ENCODE data around the gene BTBD16.
A peak's percentile ranks its signal among the peaks of the same experiment; 100 is the strongest.

Gene BTBD16

DNA sequence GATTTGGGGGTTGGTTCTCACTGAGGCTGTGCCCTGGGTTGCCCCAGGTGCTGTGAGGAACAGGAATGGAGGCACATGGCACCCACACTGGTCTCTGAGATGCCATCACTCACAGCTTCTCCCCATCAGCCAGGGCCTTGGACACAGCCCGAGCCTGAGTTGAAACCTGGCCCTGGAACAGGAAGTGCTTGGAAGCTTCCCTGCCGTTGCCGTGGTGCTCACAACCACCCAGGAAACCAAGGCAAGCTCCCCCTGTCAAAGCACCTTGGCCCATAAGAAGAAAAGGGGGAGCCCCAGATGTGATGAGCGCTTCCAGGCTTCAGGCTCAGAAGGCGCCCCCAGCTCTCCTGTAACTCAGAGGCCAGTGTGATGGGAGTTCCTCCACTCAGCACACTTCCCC lies at the start of gene BTBD16:
TSS of gene BTBD16 (plus strand) at position 221 of the 400 bp plus-strand sequence. CDS start 3,786 bp downstream, outside the sequence.
- Mint-ChIP-seq H3K27ac (no peak within 1 kb of the TSS), H3K4me3 (no peak within 1 kb of the TSS), H3K4me1 (peaks cover 7% of the 10 kb centered on the region), H3K36me3 (no peaks in the 10 kb centered on the region), H3K9me3 (no peaks in the 10 kb centered on the region)
- no peak for ATAC-seq
- no peak for DNase-seq (ENCODE audit: low spot score in 2 of 2)

DNA sequence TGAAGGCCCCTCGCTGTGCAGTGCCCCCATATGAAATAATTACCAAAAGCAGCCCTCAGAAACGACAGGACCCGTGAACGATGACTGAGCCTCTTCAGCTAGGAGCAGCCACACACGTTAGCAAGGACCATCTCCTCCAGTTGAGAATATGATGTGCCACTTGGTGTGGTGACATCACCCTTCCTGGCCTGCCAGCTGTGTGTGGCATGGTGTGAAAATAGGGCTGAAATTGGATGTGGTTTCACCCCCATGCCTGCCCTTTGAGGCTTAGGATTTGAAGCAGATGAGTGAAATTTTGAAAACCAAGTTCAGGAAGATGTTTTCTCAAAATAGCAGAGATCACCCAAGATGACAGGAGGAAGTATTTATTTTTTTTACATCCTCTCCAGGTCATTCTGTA lies 49.1 kb upstream of the BTBD16 start:
- DNase-seq (ENCODE audit: low spot score in 2 of 2): no peak
- Mint-ChIP-seq H3K4me3 (no peak overlapping the region), H3K9me3 (no peaks in the 10 kb centered on the region), H3K4me1 (no peaks in the 10 kb centered on the region), H3K36me3 (no peaks in the 10 kb centered on the region), H3K27ac (no peak overlapping the region)
- no peak for ATAC-seq

DNA sequence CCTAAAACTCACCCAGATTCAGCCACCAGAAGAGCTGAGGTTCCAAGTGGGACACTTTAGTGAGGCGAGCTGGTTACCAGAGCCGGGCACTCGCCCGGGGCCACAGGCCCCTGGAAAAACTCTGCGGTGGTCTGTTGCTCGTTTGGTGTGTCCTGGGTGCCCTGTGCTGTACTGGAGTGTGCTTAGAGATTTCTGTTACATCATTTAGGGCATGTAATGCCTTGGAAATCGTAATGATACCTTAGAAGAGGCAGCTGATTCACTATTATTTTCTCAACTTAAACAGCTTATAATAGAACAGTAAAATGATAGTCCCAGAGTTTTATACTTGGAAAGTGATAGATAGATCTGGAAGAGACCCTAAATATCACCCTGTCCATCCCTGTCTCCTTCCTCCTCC lies 48.5 kb upstream of the BTBD16 start:
- no peak overlapping the region for H3K27ac Mint-ChIP-seq
- H3K4me1 Mint-ChIP-seq: no peaks in the 10 kb centered on the region
- ATAC-seq (no peak), DNase-seq (ENCODE audit: low spot score in 2 of 2) (no peak)
- H3K4me3 Mint-ChIP-seq: no peak overlapping the region
- no peaks in the 10 kb centered on the region for H3K9me3 Mint-ChIP-seq
- no peaks in the 10 kb centered on the region for H3K36me3 Mint-ChIP-seq

DNA sequence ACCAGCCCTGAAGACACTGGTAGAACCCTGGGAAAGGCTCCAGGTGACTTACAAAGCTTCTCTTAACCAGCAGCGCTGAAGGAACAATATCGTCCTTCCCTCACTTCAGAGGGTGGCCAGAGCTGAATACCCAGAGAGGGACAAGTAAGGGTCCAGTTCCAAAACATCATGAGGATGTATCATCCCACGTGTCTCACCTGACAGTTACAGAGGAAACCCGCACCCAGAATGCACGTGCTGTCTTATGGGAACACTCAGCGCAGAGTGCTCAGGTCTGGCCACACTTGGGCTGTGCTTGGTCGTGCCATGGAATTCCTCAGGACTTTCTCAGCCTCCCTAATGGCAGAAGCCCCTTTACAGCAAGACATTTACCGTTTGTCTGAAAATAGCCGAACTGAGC lies 46.9 kb upstream of the BTBD16 start:
- DNase-seq (ENCODE audit: low spot score in 2 of 2): no peak
- H3K4me1 Mint-ChIP-seq: no peaks in the 10 kb centered on the region
- H3K27ac Mint-ChIP-seq: no peak overlapping the region
- no peak overlapping the region for H3K4me3 Mint-ChIP-seq
- no peaks in the 10 kb centered on the region for H3K9me3 Mint-ChIP-seq
- ATAC-seq: no peak
- H3K36me3 Mint-ChIP-seq: no peaks in the 10 kb centered on the region

DNA sequence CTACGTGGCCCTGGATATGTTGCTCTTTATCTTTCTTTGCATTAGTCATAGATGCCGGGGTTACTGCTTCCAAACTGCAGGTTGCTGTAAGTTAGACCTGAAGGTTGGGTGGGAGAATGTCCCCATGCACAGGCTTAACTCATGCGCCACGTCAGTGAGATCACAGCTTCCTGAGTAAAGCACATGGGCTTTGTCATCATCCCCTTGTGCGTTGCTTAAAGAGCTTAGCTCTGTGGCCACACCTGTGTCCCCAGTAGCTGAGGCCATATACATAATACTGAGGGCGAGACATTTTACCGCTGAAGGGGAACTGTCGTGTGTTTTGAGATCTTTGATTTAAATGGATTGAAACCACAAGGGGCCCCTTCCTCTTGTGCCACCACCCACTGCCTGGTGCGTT lies 45.8 kb upstream of the BTBD16 start:
- no peak for ATAC-seq
- no peaks in the 10 kb centered on the region for H3K9me3 Mint-ChIP-seq

DNA sequence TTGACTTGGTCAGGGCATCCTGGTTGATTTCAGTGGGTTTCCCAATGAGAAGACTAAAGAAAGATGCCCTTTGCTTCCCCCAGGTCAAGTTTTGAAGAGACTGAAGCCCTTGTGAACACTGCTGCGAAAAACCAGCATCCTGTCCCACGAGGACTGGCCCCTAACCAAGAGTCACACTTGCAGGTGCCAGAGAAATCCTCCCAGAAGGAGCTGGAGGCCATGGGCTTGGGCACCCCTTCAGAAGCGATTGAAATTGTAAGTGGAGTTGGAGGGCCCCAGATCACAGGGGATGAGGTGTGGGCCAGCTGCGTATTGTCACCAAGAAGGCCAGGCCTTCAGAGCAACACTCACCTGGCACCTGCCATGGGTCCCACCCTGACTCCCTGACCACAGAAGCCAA lies 43.3 kb upstream of the BTBD16 start:
- DNase-seq (ENCODE audit: low spot score in 2 of 2): no peak
- no peaks in the 10 kb centered on the region for H3K9me3 Mint-ChIP-seq
- no peaks in the 10 kb centered on the region for H3K4me1 Mint-ChIP-seq
- no peak overlapping the region for H3K27ac Mint-ChIP-seq
- no peak overlapping the region for H3K4me3 Mint-ChIP-seq
- ATAC-seq: no peak
- H3K36me3 Mint-ChIP-seq: no peaks in the 10 kb centered on the region

More for the DNA sequence above, 45.8 kb upstream of the BTBD16 start:
- no peak overlapping the region for H3K27ac Mint-ChIP-seq
- H3K36me3 Mint-ChIP-seq: no peaks in the 10 kb centered on the region
- no peak overlapping the region for H3K4me3 Mint-ChIP-seq
- no peak for DNase-seq (ENCODE audit: low spot score in 2 of 2)
- no peaks in the 10 kb centered on the region for H3K4me1 Mint-ChIP-seq

DNA sequence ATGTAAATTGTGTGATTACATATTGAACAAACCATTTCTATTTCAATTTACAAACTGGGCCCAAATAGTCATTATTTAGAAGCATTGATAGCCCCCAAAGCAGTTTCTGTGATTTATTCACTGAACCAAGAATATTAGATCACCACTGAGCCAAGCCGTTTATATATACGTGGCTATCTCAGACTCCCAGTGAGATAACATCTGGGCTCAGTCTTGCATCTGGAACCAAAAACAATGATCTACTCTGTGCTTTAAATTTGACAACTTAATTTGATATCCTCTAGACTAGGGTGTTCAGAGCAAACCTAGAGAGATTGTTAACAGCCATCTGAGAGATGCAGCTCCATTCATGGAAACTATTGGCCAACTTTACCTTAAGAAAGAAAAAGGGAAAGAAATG lies 41.4 kb upstream of the BTBD16 start:
- Mint-ChIP-seq H3K9me3 (no peaks in the 10 kb centered on the region), H3K4me3 (no peak overlapping the region), H3K36me3 (no peaks in the 10 kb centered on the region), H3K4me1 (no peaks in the 10 kb centered on the region), H3K27ac (no peak overlapping the region)
- no peak for DNase-seq (ENCODE audit: low spot score in 2 of 2)
- no peak for ATAC-seq

DNA sequence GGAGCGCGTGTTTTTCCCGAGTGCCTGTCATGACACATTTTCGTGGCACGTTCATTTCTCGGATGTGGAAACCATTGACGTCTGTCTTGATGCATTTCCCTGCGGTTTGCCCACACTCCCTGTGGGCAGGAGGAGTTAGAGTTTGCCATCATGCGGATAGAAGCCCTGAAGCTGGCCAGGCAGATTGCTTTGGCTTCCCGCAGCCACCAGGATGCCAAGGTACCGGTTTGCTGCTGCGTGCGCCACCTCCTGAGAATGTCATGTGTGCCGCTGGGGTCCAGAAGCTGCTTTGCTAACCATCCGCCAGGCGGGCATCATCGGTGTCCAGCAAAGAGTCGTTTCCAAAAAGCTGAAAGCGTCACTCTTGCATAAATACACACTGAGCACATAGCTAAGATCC lies 40.9 kb upstream of the BTBD16 start:
- Mint-ChIP-seq H3K36me3 (no peaks in the 10 kb centered on the region), H3K4me3 (no peak overlapping the region), H3K27ac (no peak overlapping the region), H3K9me3 (no peaks in the 10 kb centered on the region), H3K4me1 (no peaks in the 10 kb centered on the region)
- DNase-seq (ENCODE audit: low spot score in 2 of 2) (no peak), ATAC-seq (no peak)

DNA sequence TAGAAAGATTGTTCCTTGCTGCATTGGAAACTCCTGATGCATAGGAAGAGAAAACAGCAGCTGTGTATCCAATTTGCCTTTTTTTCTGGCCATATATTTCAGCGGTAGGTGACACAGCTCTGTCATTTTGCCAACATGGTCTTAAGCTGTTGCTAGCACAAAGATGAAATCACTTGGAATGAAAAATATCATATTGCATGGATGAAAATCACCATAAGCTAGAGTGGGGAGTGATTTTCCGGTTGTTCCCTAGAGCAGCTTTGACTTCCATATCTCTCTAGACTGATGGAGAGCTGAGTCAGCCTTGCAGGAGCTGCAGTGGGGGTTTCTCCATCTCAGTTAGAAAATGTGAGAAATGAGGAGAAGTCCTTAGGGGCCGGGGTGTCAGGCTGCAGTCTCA lies 38.3 kb upstream of the BTBD16 start:
- DNase-seq (ENCODE audit: low spot score in 2 of 2) (no peak), ATAC-seq (no peak)

DNA sequence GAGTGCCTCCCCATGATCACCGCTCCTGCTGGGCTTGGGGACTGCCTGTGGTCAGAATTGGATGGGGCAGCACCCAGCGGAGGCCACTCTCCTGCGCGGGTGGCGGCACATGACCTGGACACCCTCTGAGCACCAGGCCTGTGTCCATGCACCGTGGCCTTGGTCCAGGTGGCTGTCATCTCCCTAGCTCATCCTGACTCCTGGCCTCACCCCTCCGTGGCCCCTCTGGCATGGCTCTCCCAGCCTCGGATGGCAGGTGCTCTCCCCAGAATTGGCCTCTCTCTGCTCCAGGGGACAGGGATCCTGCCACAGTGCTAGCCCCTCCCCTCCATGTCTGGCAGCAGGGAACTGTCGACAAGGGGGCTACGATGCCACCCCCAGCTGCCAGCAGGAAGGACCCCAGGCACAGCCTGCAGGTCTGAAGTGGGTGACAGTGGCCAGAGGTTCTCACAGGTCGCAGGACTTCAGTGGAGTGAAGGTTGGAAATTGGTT lies 37.2 kb upstream of the BTBD16 start:
- no peak overlapping the region for H3K4me3 Mint-ChIP-seq
- H3K9me3 Mint-ChIP-seq: no peaks in the 10 kb centered on the region
- no peak overlapping the region for H3K27ac Mint-ChIP-seq
- DNase-seq (ENCODE audit: low spot score in 2 of 2) (no peak), ATAC-seq (peak; percentile 22)
- H3K36me3 Mint-ChIP-seq: no peaks in the 10 kb centered on the region
- no peaks in the 10 kb centered on the region for H3K4me1 Mint-ChIP-seq

More for the DNA sequence above, 38.3 kb upstream of the BTBD16 start:
- Mint-ChIP-seq H3K4me1 (no peaks in the 10 kb centered on the region), H3K36me3 (no peaks in the 10 kb centered on the region), H3K4me3 (no peak overlapping the region), H3K27ac (no peak overlapping the region), H3K9me3 (no peaks in the 10 kb centered on the region)

DNA sequence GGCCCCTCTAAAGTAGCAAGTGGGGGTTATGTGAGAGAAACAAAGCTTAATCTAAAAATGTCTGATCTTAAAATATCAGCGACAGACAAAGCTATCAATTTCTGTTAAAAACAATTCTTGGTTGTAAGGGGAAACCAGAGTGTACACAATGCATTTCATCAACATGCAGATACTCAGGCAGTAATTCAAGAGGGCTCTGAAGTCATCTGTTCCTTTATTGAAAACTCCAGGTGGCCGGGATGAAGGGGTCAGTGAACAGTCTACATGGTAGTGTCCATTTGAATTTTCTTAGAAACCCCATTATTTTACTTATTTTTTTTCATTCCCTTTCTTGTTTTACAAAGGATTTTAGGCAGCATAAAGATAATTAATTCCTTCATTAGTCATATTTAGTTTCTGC lies 36.7 kb upstream of the BTBD16 start:
- Mint-ChIP-seq H3K4me1 (no peaks in the 10 kb centered on the region), H3K27ac (no peak overlapping the region), H3K4me3 (no peak overlapping the region), H3K36me3 (no peaks in the 10 kb centered on the region), H3K9me3 (no peaks in the 10 kb centered on the region)
- no peak for ATAC-seq
- DNase-seq (ENCODE audit: low spot score in 2 of 2): no peak

DNA sequence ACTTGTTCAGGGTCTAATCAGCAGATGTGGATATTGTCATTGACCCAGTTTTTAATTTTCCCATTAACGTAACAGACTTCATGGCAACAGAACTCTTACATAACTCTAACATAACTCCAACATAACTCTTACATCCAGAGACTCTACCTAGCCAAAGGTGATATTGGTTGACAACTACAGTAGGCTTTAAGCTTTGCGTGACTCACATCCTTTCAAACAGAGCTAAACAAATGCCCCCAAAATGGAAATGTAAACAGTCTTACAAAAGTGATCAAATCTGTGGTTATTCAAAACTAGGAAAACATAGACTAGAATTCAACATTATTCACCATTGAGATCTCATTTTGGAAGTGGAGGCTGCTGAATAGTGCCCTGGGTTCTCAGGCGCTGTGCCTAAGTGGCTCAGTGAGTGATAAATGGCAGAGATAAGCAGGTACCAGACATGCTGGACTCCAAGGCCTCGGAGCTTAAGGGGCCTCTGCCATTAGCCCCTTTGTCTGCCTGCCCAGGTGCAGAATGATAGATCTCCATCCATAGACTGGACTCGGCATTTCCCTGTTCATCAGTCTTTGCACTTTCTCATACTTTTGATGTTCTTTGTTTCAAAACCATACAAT lies 34.3 kb upstream of the BTBD16 start:
- no peaks in the 10 kb centered on the region for H3K36me3 Mint-ChIP-seq
- ATAC-seq (no peak), DNase-seq (ENCODE audit: low spot score in 2 of 2) (no peak)
- H3K9me3 Mint-ChIP-seq: no peaks in the 10 kb centered on the region
- H3K4me1 Mint-ChIP-seq: no peaks in the 10 kb centered on the region
- H3K4me3 Mint-ChIP-seq: no peak overlapping the region
- no peak overlapping the region for H3K27ac Mint-ChIP-seq

DNA sequence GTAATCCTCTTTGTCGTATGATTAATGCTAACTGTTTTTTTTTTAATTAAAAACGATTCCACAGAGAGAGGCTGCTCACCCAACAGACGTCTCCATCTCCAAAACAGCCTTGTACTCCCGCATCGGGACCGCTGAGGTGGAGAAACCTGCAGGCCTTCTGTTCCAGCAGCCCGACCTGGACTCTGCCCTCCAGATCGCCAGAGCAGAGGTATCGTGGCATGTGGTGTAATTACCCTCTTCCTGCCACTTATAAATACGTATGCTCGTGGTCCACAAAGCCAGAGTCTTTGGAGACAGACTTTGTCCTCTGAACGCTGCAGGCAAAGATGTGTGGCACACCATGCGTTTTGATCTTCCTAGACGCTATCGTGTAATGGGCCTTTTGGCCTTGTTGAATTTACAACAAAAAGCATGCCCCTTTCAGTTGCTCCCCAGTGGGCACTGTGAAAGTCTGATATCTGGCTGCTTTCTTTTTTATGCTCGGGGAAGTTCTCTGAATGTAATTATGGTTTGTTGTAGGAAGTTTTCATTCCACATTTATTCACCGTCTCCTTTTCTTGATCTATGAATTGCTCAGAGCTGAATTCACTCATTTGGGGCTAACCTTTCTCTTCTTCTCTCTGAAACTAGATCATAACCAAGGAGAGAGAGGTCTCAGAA lies 33.6 kb upstream of the BTBD16 start:
- no peaks in the 10 kb centered on the region for H3K36me3 Mint-ChIP-seq
- no peaks in the 10 kb centered on the region for H3K4me1 Mint-ChIP-seq
- no peak overlapping the region for H3K4me3 Mint-ChIP-seq
- no peak overlapping the region for H3K27ac Mint-ChIP-seq
- H3K9me3 Mint-ChIP-seq: no peaks in the 10 kb centered on the region
- no peak for ATAC-seq
- no peak for DNase-seq (ENCODE audit: low spot score in 2 of 2)

DNA sequence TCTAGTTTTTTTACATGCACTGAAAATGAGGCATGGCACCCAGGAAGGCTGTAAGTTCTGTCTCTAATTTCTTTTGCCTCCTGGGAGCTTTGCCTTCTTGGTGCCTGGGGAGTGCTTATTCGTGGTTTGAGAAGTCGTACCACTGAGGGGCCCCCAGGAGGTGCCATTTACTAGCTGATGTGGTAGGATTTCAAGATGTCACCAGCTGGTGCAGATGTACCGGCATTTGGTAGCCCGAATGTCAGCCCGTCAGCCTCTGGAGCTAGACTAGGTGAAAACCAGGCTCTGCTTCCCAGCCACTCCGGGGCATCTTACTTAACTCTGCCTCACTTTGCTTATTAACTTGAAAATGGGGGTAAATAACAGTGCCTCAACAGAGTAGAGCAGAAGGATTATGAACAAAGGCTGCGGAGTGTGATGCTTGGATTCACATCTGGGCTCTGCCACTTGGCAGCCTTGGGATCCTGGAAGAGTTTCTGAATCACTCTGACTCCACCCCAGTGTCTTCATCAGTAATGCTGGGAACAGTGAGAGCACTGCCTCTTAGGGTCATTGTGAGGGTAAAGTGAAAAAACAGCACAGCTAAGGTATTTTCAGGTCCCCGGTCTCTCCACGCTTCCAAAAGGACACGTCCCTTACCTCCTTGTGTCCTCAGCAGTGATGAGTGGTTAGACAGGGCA lies 31.4 kb upstream of the BTBD16 start:
- Mint-ChIP-seq H3K4me3 (no peak overlapping the region), H3K4me1 (no peaks in the 10 kb centered on the region), H3K36me3 (no peaks in the 10 kb centered on the region), H3K27ac (no peak overlapping the region), H3K9me3 (no peaks in the 10 kb centered on the region)
- DNase-seq (ENCODE audit: low spot score in 2 of 2): no peak
- no peak for ATAC-seq

DNA sequence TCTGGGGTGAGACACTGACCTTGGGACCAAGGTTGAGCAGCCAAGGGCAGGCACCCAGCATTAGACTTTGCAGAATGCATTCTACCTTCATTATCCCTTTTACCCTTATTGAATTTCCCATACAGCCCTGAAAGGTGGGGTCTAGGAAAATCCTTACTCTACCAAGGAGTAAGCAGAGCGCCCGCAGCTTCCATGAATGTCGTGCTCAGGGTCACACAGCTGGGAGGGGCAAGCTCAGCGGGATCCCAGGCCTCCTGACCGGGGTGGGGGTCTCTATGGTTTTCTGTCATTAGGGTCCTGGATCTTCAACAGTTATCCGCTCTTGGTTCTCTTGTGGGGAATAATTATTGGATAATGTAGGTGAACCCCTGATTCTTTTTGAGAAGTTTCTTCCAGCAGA lies 30.7 kb upstream of the BTBD16 start:
- no peak for DNase-seq (ENCODE audit: low spot score in 2 of 2)
- H3K27ac Mint-ChIP-seq: no peak overlapping the region
- ATAC-seq: no peak
- H3K4me1 Mint-ChIP-seq: peaks cover 5% of the 10 kb centered on the region
- no peak overlapping the region for H3K4me3 Mint-ChIP-seq
- no peaks in the 10 kb centered on the region for H3K36me3 Mint-ChIP-seq
- no peaks in the 10 kb centered on the region for H3K9me3 Mint-ChIP-seq

DNA sequence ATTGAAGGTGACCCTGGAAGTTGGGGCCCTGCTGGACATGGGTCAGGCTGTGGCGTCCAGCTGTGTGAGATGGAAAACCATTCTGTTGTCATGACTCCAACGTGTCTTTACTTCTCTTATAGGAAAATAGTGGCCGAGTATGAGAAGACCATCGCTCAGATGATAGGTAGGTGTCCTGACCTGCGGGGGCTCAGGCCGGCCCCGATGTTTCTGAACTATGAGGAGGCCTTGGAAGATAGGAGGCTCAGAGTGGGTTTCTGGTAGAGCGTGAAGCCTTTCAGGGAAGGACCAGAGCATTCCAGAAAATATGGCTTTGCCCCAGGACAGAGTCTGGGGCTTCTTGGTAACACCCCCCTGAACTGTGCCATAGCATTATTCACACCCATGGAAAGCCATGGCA lies 29.3 kb upstream of the BTBD16 start:
- no peak for DNase-seq (ENCODE audit: low spot score in 2 of 2)

More for the DNA sequence above, 29.3 kb upstream of the BTBD16 start:
- Mint-ChIP-seq H3K4me1 (peaks cover 5% of the 10 kb centered on the region), H3K9me3 (no peaks in the 10 kb centered on the region), H3K27ac (no peak overlapping the region), H3K36me3 (no peaks in the 10 kb centered on the region), H3K4me3 (no peak overlapping the region)
- no peak for ATAC-seq
